Subcutaneous adipose tissue (tissue), 4 donors: Measurements from ENCODE around the gene KLHDC7B. TPM values are rescaled to one million over a fixed set of nuclear protein-coding genes. Genes with fewer than 3 reads are reported as not detected.

Source experiments
- CTCF ChIP-seq: fragments of 450-650 bp; IDR thresholded peaks from one replicate; pipeline ENCODE4 v1.5.1; 2016; ENCODE audit warnings: low read depth, mild to moderate bottlenecking, control low read depth, antibody characterized with exemption, moderate library complexity
- total RNA-seq, 4 donors: library from RNA; depleted of rRNA; stranded (reverse); fragments of >200 nt; gene quantifications; one replicate each; pipeline ENCODE4 v1.1.0, GENCODE V29; 2016

Gene KLHDC7B
- total RNA-seq, 4 donors from 2014 or later: not detected

DNA sequence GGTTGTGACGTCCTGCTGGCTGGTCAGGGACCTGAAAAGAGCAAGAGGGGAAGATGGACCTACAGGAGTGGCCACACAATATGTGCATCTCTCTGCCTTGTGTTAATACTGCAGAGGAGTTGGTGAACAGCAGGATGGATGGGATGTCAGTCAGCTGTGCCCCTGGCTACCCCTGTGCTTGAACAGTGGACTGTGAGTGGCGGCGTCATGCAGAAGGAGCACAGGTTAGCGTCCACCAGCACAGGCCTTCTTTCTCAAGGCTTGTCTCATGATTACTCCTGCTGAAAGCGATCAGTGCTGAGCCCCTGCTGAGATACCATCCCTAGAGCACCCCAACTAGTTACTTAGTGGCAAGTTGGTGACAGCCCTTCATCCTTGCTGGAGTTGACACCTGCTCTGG is 40.7 kb downstream of the KLHDC7B start:
- no peak for TF ChIP-seq CTCF

GRCh38 chr22:50587407-50587806 is 41.7 kb downstream of the KLHDC7B start:
- no peak for TF ChIP-seq CTCF

DNA sequence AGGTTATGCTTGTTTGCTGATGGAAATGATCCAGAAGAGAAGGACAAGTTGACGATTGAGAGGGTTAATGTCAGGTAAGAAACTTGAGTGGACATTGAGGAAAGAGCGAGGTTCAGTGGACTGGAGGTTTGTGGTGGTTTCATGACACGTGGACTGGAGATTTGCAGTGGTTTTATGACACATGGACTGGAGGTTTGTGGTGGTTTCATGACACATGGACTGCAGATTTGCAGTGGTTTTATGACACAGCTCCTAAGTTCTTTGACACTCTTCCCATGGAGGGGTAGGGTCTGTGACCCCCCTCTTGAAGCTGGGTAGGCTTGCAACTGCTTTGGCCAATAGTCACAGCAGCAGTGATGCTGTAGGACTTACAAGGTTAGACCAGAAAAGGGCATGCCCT is 49.5 kb downstream of the KLHDC7B start:
- TF ChIP-seq CTCF: no peak

DNA sequence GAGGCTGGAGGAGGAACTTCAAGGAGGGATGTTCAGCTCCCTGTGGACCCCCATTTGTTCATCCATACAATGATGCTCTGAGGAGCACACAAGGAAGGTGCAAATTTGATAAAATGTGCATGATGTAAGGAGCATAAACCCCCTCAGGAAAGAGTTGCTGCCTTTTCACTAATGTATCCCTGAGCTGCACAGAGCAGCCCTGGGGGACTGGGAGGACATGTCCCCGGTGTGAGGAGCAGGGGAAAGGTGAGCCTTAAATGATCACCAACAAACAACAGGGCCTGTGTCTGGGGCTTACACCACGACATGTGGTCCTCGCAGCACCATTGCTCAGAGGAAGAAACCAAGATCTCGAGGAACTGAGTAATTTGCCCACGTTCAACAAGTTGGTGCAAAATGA is 51.4 kb downstream of the KLHDC7B start:
- no peak for TF ChIP-seq CTCF

GRCh38 chr22:50599816-50600455 is 54.2 kb downstream of the KLHDC7B start:
- no peak for TF ChIP-seq CTCF

- no peak for TF ChIP-seq CTCF
These were observed 54.8 kb downstream of the KLHDC7B start, which contains the start of gene MAPK8IP2 for GRCh38 chr22:50600538-50600937. Gene MAPK8IP2 (plus strand): TSS chr22:50600793. CDS start chr22:50600819, 26 bp downstream.

Other genes with a start within 250 kb of the KLHDC7B start
- gene PLXNB2, start 238.3 kb upstream of the KLHDC7B start, total RNA-seq: 100 to 1,000 TPM in 2 of 4 donors, 10 to 100 TPM in 2; 59.2 to 128 (median 97.0) TPM
- gene DENND6B, start 218.9 kb upstream of the KLHDC7B start, total RNA-seq: 1 to 10 TPM; 1.5 to 4.0 (median 1.9) TPM
- gene PPP6R2, start 202.6 kb upstream of the KLHDC7B start, total RNA-seq: 10 to 100 TPM; 23.8 to 86.3 (median 37.0) TPM
- gene SBF1, start 70.9 kb upstream of the KLHDC7B start, total RNA-seq: 10 to 100 TPM; 19.9 to 66.1 (median 26.7) TPM
- gene ADM2, start 64.4 kb upstream of the KLHDC7B start, total RNA-seq: not detected
- not detected for gene MIOX, start 59.0 kb upstream of the KLHDC7B start, total RNA-seq
- gene LMF2, start 38.2 kb upstream of the KLHDC7B start, total RNA-seq: 10 to 100 TPM; 24.1 to 76.3 (median 37.0) TPM
- gene NCAPH2, start 37.7 kb upstream of the KLHDC7B start, total RNA-seq: 10 to 100 TPM; 15.3 to 55.6 (median 27.8) TPM
- 10 to 100 TPM in 1 of 4 donors, 1 to 10 TPM in 3; 1.5 to 10.7 (median 8.3) TPM for gene SCO2, start 20.3 kb upstream of the KLHDC7B start, total RNA-seq
- 100 to 1,000 TPM in 3 of 4 donors, 10 to 100 TPM in 1; 28.9 to 129 (median 108) TPM for gene TYMP, start 15.9 kb upstream of the KLHDC7B start, total RNA-seq
- 1 to 10 TPM in 2 of 4 donors, not detected in 2; 2.2 to 3.3 TPM for gene SYCE3, start 17.0 kb downstream of the KLHDC7B start, total RNA-seq
- gene CPT1B, start 32.5 kb downstream of the KLHDC7B start, total RNA-seq: 10 to 100 TPM in 2 of 4 donors, 1 to 10 TPM in 2; 7.8 to 20.3 (median 10.8) TPM
- gene CHKB, start 37.0 kb downstream of the KLHDC7B start, total RNA-seq: 10 to 100 TPM; 44.7 to 80.3 (median 51.3) TPM
- 1 to 10 TPM in 1 of 4 donors, under 1 TPM in 2, not detected in 1; 0.19 to 1.1 (median 0.51) TPM for gene MAPK8IP2, start 54.9 kb downstream of the KLHDC7B start, total RNA-seq
- gene ARSA, start 82.3 kb downstream of the KLHDC7B start, total RNA-seq: 10 to 100 TPM; 19.9 to 56.1 (median 32.4) TPM
- 10 to 100 TPM in 3 of 4 donors, 1 to 10 TPM in 1; 5.1 to 87.2 (median 15.2) TPM for gene SHANK3, start 126.9 kb downstream of the KLHDC7B start, total RNA-seq
- 1 to 10 TPM in 2 of 4 donors, not detected in 2; 1.3 to 1.5 TPM for gene ACR, start 192.3 kb downstream of the KLHDC7B start, total RNA-seq
- 10 to 100 TPM in 3 of 4 donors, 1 to 10 TPM in 1; 8.8 to 19.4 (median 14.8) TPM for gene RABL2B, start 237.7 kb downstream of the KLHDC7B start, total RNA-seq